H1 (cell line): ENCODE measurements around the gene ZNHIT3. TPM values are rescaled to one million over a fixed set of nuclear protein-coding genes. Genes with fewer than 3 reads are reported as not detected.
A peak's percentile ranks its signal among the peaks of the same experiment; 100 is the strongest.

Experiments used
- ASH2L ChIP-seq: fragments of 200-600, 300-600 bp; sonication (generic); IDR thresholded peaks from one replicate; pipeline ENCODE4 v1.7.1; 2017; ENCODE audit warnings: low read length
- ATF3 ChIP-seq: IDR thresholded peaks from 2 replicates; pipeline ENCODE4 v1.6.1; 2011; ENCODE audit warnings: low read depth, mild to moderate bottlenecking, low read length; ENCODE audit not compliant: insufficient read depth
- EGR1 ChIP-seq: IDR thresholded peaks from 2 replicates; pipeline ENCODE4 v1.6.1; 2011; ENCODE audit warnings: low read depth, low read length, borderline replicate concordance
- FOSL1 ChIP-seq: IDR thresholded peaks from 2 replicates; pipeline ENCODE4 v1.6.1; 2011; ENCODE audit warnings: mild to moderate bottlenecking, low read depth, low read length, moderate library complexity; ENCODE audit not compliant: insufficient read depth
- HDAC2 ChIP-seq, 2 experiments: fragments of 300-600 bp in 1 of 2; sonication (generic) in 1 of 2; IDR thresholded peaks; 2 replicates each; pipeline ENCODE4 v1.6.1; 2011 to 2012; ENCODE audit warnings: low read depth in 2 of 2, low read length in 2 of 2, mild to moderate bottlenecking in 2 of 2, moderate library complexity in 2 of 2, borderline replicate concordance in 1 of 2, inconsistent platforms in 1 of 2
- KDM4A ChIP-seq: IDR thresholded peaks from one replicate; pipeline ENCODE4 v1.7.1; 2012; ENCODE audit warnings: low read depth, mild to moderate bottlenecking, moderate library complexity, low read length, inconsistent platforms; ENCODE audit not compliant: severe bottlenecking
- MAX ChIP-seq: IDR thresholded peaks from 2 replicates; pipeline ENCODE4 v1.6.1; 2012; ENCODE audit warnings: inconsistent platforms
- POLR2A ChIP-seq, 2 experiments: IDR thresholded peaks; 1 replicate in 1 of 2; 2 replicates in 1 of 2; pipeline ENCODE4 v1.6.1; 2011; ENCODE audit warnings: low read depth in 2 of 2, low read length in 2 of 2, mild to moderate bottlenecking in 2 of 2; ENCODE audit errors: control extremely low read depth in 1 of 2
- POLR2AphosphoS5 ChIP-seq: IDR thresholded peaks from 2 replicates; pipeline ENCODE4 v1.6.1; 2011; ENCODE audit warnings: low read depth, low read length
- RAD21 ChIP-seq, 2 experiments: IDR thresholded peaks in 1 of 2; conservative IDR thresholded peaks in 1 of 2; 2 replicates each; pipeline ENCODE4 v1.6.1; 2011; ENCODE audit warnings: low read depth in 2 of 2, low read length in 2 of 2, improper control_type of control experiment in 1 of 2, inconsistent platforms in 1 of 2, mild to moderate bottlenecking in 1 of 2, moderate library complexity in 1 of 2
- RBBP5 ChIP-seq: IDR thresholded peaks from 2 replicates; pipeline ENCODE4 v1.7.1; 2012; ENCODE audit warnings: low read depth, mild to moderate bottlenecking, inconsistent platforms, low read length, moderate library complexity, borderline replicate concordance
- RNF2 ChIP-seq: fragments of 200-900, 300-1000 bp; sonication (generic); IDR thresholded peaks from 2 replicates; pipeline ENCODE4 v1.7.1; 2016; ENCODE audit warnings: borderline replicate concordance, low read depth, mild to moderate bottlenecking, antibody characterized with exemption, low read length; ENCODE audit not compliant: poor library complexity, severe bottlenecking; ENCODE audit errors: missing control alignments
- SAP30 ChIP-seq: fragments of 300-600 bp; sonication (generic); IDR thresholded peaks from 2 replicates; pipeline ENCODE4 v1.7.1; 2012; ENCODE audit warnings: low read length, moderate library complexity, mild to moderate bottlenecking, inconsistent platforms; ENCODE audit not compliant: insufficient read depth, insufficient replicate concordance
- SP4 ChIP-seq: IDR thresholded peaks from 2 replicates; pipeline ENCODE4 v1.6.1; 2012; ENCODE audit warnings: low read length, inconsistent platforms
- TCF12 ChIP-seq: IDR thresholded peaks from 2 replicates; pipeline ENCODE4 v1.6.1; 2011; ENCODE audit warnings: low read depth, mild to moderate bottlenecking, low read length
- ZNF274 ChIP-seq: IDR thresholded peaks from 2 replicates; pipeline ENCODE4 v1.7.0; 2012; ENCODE audit warnings: low read length, borderline replicate concordance; ENCODE audit errors: extremely low read depth
- polyA plus RNA-seq, 7 experiments: library from polyadenylated mRNA; depleted of rRNA in 3 of 7; stranded (reverse) in 5 of 7; unstranded in 2 of 7; fragments of >200 nt in 5 of 7; fragments of 200-250 nt in 2 of 7; gene quantifications; 1 replicate in 5 of 7; 2 replicates in 1 of 7; 4 replicates in 1 of 7; pipeline versions ENCODE4 v1.2.1 to v1.2.3, GENCODE V29; 2011 to 2013; ENCODE audit warnings: missing spikeins in 2 of 7, mixed read lengths in 2 of 7
- total RNA-seq: library from RNA; stranded (reverse); fragmentation: NEBNext Ultra II Directional; extraction: Animal tissue kit (Norgen Biotek cat#: 25700); gene quantifications from 2 replicates; pipeline ENCODE4 v1.2.1, GENCODE V29; 2021

ZNHIT3 gene
- total and polyA plus RNA-seq, 2 of the 8 experiments (the other 6 are each of a cell fraction or from before 2014, with no cell fraction given), result 59.1 to 147 TPM

GRCh38 chr17:36482611-36483504 lies 3.6 kb upstream of the ZNHIT3 start (continued):
- no peak for TF ChIP-seq SP4
- TF ChIP-seq FOSL1, result no peak
- peak; percentile 91 to 95 for TF ChIP-seq RAD21 (IDR thresholded peaks at IDR 0.05 in 1 of 2, conservative IDR thresholded peaks at IDR 0.05 in 1 of 2; ENCODE audit: low read depth in 2 of 2, low read length in 2 of 2)
- peak; percentile 42 for TF ChIP-seq ASH2L
- no peak for TF ChIP-seq ZNF274
- TF ChIP-seq POLR2A (IDR thresholded peaks at IDR 0.05; ENCODE audit: control extremely low read depth in 1 of 2, low read depth in 2 of 2, low read length in 2 of 2), result no peak
- 0 out of 2 replicates have a peak, but pooled peaks have one; percentile 49 for TF ChIP-seq EGR1
- TF ChIP-seq SAP30, result no peak
- TF ChIP-seq MAX, result peak; percentile 100
- TF ChIP-seq POLR2AphosphoS5, result no peak
- no peak; the same call in 1 of the 2 replicates for TF ChIP-seq TCF12
- peak; percentile 63 to 92; a peak in 2 of 4 replicates for TF ChIP-seq HDAC2 (IDR thresholded peaks at IDR 0.05; ENCODE audit: borderline replicate concordance in 1 of 2, low read depth in 2 of 2, low read length in 2 of 2)
- no peak; the same call in 1 of the 2 replicates for TF ChIP-seq RBBP5
- TF ChIP-seq ATF3, result no peak
- peak; percentile 92 for TF ChIP-seq KDM4A
- no peak for TF ChIP-seq RNF2
